ENCODE data around the gene ZBTB11. TPM values are rescaled to one million over a fixed set of nuclear protein-coding genes. Genes with fewer than 3 reads are reported as not detected.

The ZBTB11 gene
- polyA plus RNA-seq, 3 donors = 5.1 to 20.2 (median 6.8) TPM

DNA sequence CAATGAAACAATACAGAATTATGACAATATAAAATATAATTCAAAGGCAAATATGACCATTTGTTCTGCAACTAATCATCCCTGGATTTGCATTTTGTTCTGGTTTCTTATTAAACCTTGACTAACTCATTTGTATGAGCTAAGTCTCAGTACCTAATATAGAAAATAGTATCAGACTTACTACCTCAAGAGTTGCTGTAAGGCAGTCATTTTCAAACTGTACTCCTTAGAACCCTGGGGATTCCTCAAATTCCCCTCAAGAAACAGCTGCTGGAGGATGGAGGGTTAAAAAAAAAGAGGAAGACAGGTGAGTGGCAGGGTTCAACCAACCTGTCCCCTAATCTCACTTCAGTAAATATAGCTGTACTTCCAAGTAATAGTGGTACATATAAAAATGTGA is 11.1 kb downstream of the ZBTB11 start:
- Mint-ChIP-seq H3K9me3 (no peaks in the 10 kb centered on the region), H3K4me3 (no peak overlapping the region), H3K36me3 (peaks cover 74 to 88% of the 10 kb centered on the region in 2 donors), H3K27me3 (ENCODE audit: low read depth in 3 of 3) (peaks cover 0 to under 1% (median 0%) of the 10 kb centered on the region in 3 donors), H3K4me1 (no peaks in the 10 kb centered on the region), H3K27ac (no peak overlapping the region)
- TF ChIP-seq, protein P1, sequence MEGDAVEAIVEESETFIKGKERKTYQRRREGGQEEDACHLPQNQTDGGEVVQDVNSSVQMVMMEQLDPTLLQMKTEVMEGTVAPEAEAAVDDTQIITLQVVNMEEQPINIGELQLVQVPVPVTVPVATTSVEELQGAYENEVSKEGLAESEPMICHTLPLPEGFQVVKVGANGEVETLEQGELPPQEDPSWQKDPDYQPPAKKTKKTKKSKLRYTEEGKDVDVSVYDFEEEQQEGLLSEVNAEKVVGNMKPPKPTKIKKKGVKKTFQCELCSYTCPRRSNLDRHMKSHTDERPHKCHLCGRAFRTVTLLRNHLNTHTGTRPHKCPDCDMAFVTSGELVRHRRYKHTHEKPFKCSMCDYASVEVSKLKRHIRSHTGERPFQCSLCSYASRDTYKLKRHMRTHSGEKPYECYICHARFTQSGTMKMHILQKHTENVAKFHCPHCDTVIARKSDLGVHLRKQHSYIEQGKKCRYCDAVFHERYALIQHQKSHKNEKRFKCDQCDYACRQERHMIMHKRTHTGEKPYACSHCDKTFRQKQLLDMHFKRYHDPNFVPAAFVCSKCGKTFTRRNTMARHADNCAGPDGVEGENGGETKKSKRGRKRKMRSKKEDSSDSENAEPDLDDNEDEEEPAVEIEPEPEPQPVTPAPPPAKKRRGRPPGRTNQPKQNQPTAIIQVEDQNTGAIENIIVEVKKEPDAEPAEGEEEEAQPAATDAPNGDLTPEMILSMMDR (IDR thresholded peaks at IDR 0.05) = no peak
- peaks cover 22% of the 10 kb centered on the region for H4K20me1 ChIP-seq (ENCODE audit: insufficient read depth, low read length)
- intact Hi-C loops (cut with micrococcal nuclease) = no loop called here
- H3K4me2 ChIP-seq (replicated peaks; ENCODE audit: extremely low read depth, low read length, poor library complexity, severe bottlenecking) = no peak overlapping the region
- no peak for DNase-seq
- H3K79me2 ChIP-seq (ENCODE audit: insufficient read depth, low read length) = peaks cover 36% of the 10 kb centered on the region
- no peak overlapping the region for H3K4me3 ChIP-seq (replicated peaks in 1 of 3; ENCODE audit: low read depth in 2 of 3, low read length in 3 of 3)
- H3K9ac ChIP-seq (ENCODE audit: insufficient read depth, low read length, poor library complexity, severe bottlenecking) = no peak overlapping the region
- peaks cover 84 to 97% of the 10 kb centered on the region in 2 donors for H3K36me3 ChIP-seq (replicated peaks in 1 of 2; ENCODE audit: control insufficient read depth in 1 of 2, insufficient read depth in 2 of 2, low read length in 2 of 2)
- H3K27me3 ChIP-seq (ENCODE audit: control insufficient read depth in 2 of 2, insufficient read depth in 2 of 2, low read length in 2 of 2) = no peaks in the 10 kb centered on the region
- H3K27ac ChIP-seq (ENCODE audit: low read depth in 1 of 2, low read length in 2 of 2) = no peak overlapping the region
- no peak overlapping the region for H2AFZ ChIP-seq (ENCODE audit: insufficient read depth, low read depth, low read length, poor library complexity, severe bottlenecking)
- no peaks in the 10 kb centered on the region for H3K4me1 ChIP-seq (ENCODE audit: control insufficient read depth in 1 of 2, insufficient read depth in 2 of 2, low read length in 2 of 2)
- H3K9me3 ChIP-seq (replicated peaks in 1 of 2; ENCODE audit: control insufficient read depth in 1 of 2, insufficient read depth in 1 of 2, low read length in 2 of 2) = no peaks in the 10 kb centered on the region

DNA sequence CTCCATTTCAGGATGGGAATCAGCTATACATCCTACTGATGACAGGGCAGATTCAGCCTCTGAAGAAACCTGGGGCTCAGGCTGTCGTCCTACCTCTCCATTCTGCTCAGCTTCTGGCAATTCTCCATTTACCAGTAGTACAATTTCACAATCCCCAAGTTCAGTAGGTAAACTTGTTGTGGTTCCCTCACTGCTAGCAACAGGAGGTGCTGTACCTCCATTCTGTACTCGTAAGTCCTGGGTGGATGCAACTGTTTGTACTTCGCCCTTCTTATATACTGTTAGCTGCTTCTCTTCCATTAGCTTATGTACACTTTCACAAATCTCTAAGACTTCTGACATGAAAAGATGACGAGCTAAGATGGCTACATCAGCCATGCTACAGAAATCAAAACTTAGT is 11.6 kb downstream of the ZBTB11 start:
- Histone ChIP-seq H3K9ac (ENCODE audit: insufficient read depth, low read length, poor library complexity, severe bottlenecking) (no peak overlapping the region), H3K4me2 (replicated peaks; ENCODE audit: extremely low read depth, low read length, poor library complexity, severe bottlenecking) (no peak overlapping the region), H3K4me3 (replicated peaks in 1 of 3; ENCODE audit: low read depth in 2 of 3, low read length in 3 of 3) (no peak overlapping the region), H4K20me1 (ENCODE audit: insufficient read depth, low read length) (peaks cover 21% of the 10 kb centered on the region), H3K9me3 (replicated peaks in 1 of 2; ENCODE audit: control insufficient read depth in 1 of 2, insufficient read depth in 1 of 2, low read length in 2 of 2) (no peaks in the 10 kb centered on the region), H3K27ac (ENCODE audit: low read depth in 1 of 2, low read length in 2 of 2) (peak overlapping the region in 1 of 2 donors; percentile 12), H3K4me1 (ENCODE audit: control insufficient read depth in 1 of 2, insufficient read depth in 2 of 2, low read length in 2 of 2) (no peaks in the 10 kb centered on the region), H3K36me3 (replicated peaks in 1 of 2; ENCODE audit: control insufficient read depth in 1 of 2, insufficient read depth in 2 of 2, low read length in 2 of 2) (peaks cover 84 to 97% of the 10 kb centered on the region in 2 donors), H3K27me3 (ENCODE audit: control insufficient read depth in 2 of 2, insufficient read depth in 2 of 2, low read length in 2 of 2) (no peaks in the 10 kb centered on the region), H2AFZ (ENCODE audit: insufficient read depth, low read depth, low read length, poor library complexity, severe bottlenecking) (no peak overlapping the region), H3K79me2 (ENCODE audit: insufficient read depth, low read length) (peaks cover 31% of the 10 kb centered on the region)
- 96% methylated on average over 2 of the region's 4 CpGs for WGBS (ENCODE audit: insufficient coverage)
- H3K4me3 Mint-ChIP-seq = no peak overlapping the region
- peak overlapping the region in 1 of 7 donors; percentile 22 for H3K27ac Mint-ChIP-seq
- peaks cover 0 to 2% (median 0%) of the 10 kb centered on the region in 3 donors for H3K27me3 Mint-ChIP-seq (ENCODE audit: low read depth in 3 of 3)
- H3K36me3 Mint-ChIP-seq = peaks cover 78 to 91% of the 10 kb centered on the region in 2 donors
- no peak for DNase-seq
- intact Hi-C loops (cut with micrococcal nuclease) = no loop called here
- no peaks in the 10 kb centered on the region for H3K9me3 Mint-ChIP-seq
- H3K4me1 Mint-ChIP-seq = no peaks in the 10 kb centered on the region
- TF ChIP-seq, protein P1 (IDR thresholded peaks at IDR 0.05) = no peak
